ENCODE data around the gene PAK1IP1.
A peak's percentile ranks its signal among the peaks of the same experiment; 100 is the strongest.
"Not testable (repeated sequence)": the region's sequence is repeated elsewhere in the genome, so short reads cannot be mapped to it uniquely, and the experiment has no call there.

PAK1IP1 gene

GRCh38 chr6:10694302-10695085 is at the start of gene PAK1IP1, which contains the start of gene C6orf52:
Gene PAK1IP1 (plus strand): TSS chr6:10694972. CDS start chr6:10694986, 14 bp downstream.
Gene C6orf52 (minus strand): TSS chr6:10694616. CDS start chr6:10687550, 7,066 bp downstream.
- peak; percentile 94 for DNase-seq (ENCODE audit: low read depth)

GRCh38 chr6:10655508-10656055 is 39.2 kb upstream of the PAK1IP1 start:
- no peak for DNase-seq (ENCODE audit: low read depth)

- DNase-seq (ENCODE audit: low read depth) = no peak
These were observed 35.7 kb upstream of the PAK1IP1 start for GRCh38 chr6:10658910-10659698.

GRCh38 chr6:10659699-10660348 is 34.9 kb upstream of the PAK1IP1 start:
- DNase-seq (ENCODE audit: low read depth) = no peak

- DNase-seq (ENCODE audit: low read depth) = not testable (repeated sequence)
These were observed 34.2 kb upstream of the PAK1IP1 start for GRCh38 chr6:10660431-10661191.

- DNase-seq (ENCODE audit: low read depth) = no peak
These were observed 32.6 kb upstream of the PAK1IP1 start for GRCh38 chr6:10662207-10662606.

GRCh38 chr6:10662742-10663141 is 32.0 kb upstream of the PAK1IP1 start:
- no peak for DNase-seq (ENCODE audit: low read depth)

GRCh38 chr6:10665595-10665994 is 29.2 kb upstream of the PAK1IP1 start:
- DNase-seq (ENCODE audit: low read depth) = not testable (repeated sequence)

GRCh38 chr6:10668126-10668917 is 26.4 kb upstream of the PAK1IP1 start:
- DNase-seq (ENCODE audit: low read depth) = no peak

GRCh38 chr6:10676403-10676802 is 18.4 kb upstream of the PAK1IP1 start:
- no peak for DNase-seq (ENCODE audit: low read depth)

- no peak for DNase-seq (ENCODE audit: low read depth)
These were observed 16.3 kb upstream of the PAK1IP1 start for GRCh38 chr6:10678456-10678855.

GRCh38 chr6:10681795-10682194 is 13.0 kb upstream of the PAK1IP1 start:
- no peak for DNase-seq (ENCODE audit: low read depth)

GRCh38 chr6:10682355-10682988 is 12.3 kb upstream of the PAK1IP1 start:
- DNase-seq (ENCODE audit: low read depth) = no peak

- DNase-seq (ENCODE audit: low read depth) = no peak
These were observed 10.2 kb upstream of the PAK1IP1 start for GRCh38 chr6:10684618-10685017.

- DNase-seq (ENCODE audit: low read depth) = no peak
These were observed 9.5 kb upstream of the PAK1IP1 start for GRCh38 chr6:10685092-10685915.

GRCh38 chr6:10686901-10687300 is 7.9 kb upstream of the PAK1IP1 start:
- no peak for DNase-seq (ENCODE audit: low read depth)

- DNase-seq (ENCODE audit: low read depth) = no peak
These were observed 7.2 kb upstream of the PAK1IP1 start for GRCh38 chr6:10687582-10687981.

- no peak for DNase-seq (ENCODE audit: low read depth)
These were observed 3.9 kb upstream of the PAK1IP1 start for GRCh38 chr6:10690651-10691445.

Measured in fibroblast of gingiva (primary cell).